GM12891 (cell line): ENCODE results near the gene CDH23.

ENCODE experiments used
- DNase-seq: peaks from one replicate; pipeline ENCODE4 v3.0.0; 2011; ENCODE audit warnings: low spot score; ENCODE audit not compliant: insufficient read length
- FAIRE-seq: peaks from 2 replicates; lab custom pipeline; 2011; peaks lifted over from hg19 to GRCh38; lab: Jason Lieb, UNC
- PAX5 ChIP-seq: IDR thresholded peaks from 2 replicates; pipeline ENCODE4 v1.6.1; 2011; ENCODE audit warnings: low read length, moderate library complexity, mild to moderate bottlenecking; ENCODE audit not compliant: insufficient read depth, severe bottlenecking
- POLR2A ChIP-seq: IDR thresholded peaks from 2 replicates; pipeline ENCODE4 v1.6.1; 2011; ENCODE audit warnings: low read depth, low read length, control low read depth
- POLR2AphosphoS5 ChIP-seq: IDR thresholded peaks from 2 replicates; pipeline ENCODE4 v1.6.1; 2011; ENCODE audit warnings: low read depth, low read length, control low read depth
- POU2F2 ChIP-seq: IDR thresholded peaks from 2 replicates; pipeline ENCODE4 v1.6.1; 2011; ENCODE audit warnings: low read depth, mild to moderate bottlenecking, control low read depth, low read length, moderate library complexity
- SPI1 ChIP-seq: IDR thresholded peaks from 2 replicates; pipeline ENCODE4 v1.6.1; 2011; ENCODE audit warnings: low read depth, low read length, control low read depth
- TAF1 ChIP-seq: IDR thresholded peaks from 2 replicates; pipeline ENCODE4 v1.6.1; 2011; ENCODE audit warnings: low read depth, low read length, control low read depth

CDH23 gene

DNA sequence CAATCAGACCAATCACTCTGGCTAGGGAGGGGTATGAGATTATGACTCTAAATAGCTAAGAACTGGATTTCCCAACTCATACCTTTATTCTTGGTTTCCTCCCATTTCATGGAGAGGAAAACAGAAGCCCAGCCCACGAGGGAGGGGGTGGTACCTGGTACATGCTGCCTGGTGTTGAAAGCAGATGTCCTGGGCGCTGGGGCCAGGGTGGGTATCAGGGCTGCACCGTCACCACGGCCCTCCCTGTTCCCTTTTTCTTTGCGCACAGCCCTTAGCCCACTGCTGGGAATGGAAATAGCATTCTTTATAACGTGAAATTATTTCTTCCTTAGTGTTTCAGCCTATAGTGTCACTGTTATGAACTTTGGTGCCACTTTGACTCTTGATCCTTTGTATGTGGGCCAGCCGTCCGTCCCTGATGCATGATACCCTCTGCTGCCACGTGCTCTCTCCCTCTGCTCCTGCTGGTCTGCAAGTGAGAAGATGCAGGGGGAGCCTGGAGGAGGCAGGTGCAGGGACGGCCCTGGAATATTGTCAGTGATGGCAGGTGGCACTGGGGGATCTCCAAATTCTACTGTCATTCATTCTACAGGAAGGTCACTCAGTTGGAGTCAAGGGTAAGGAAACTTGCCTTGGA, 158.5 kb downstream of the CDH23 start:
- no peak for TF ChIP-seq POU2F2
- TF ChIP-seq SPI1: no peak
- no peak for TF ChIP-seq POLR2AphosphoS5
- TF ChIP-seq POLR2A: no peak
- no peak for TF ChIP-seq TAF1
- no peak for TF ChIP-seq PAX5
- no peak for FAIRE-seq
- no peak for DNase-seq

DNA sequence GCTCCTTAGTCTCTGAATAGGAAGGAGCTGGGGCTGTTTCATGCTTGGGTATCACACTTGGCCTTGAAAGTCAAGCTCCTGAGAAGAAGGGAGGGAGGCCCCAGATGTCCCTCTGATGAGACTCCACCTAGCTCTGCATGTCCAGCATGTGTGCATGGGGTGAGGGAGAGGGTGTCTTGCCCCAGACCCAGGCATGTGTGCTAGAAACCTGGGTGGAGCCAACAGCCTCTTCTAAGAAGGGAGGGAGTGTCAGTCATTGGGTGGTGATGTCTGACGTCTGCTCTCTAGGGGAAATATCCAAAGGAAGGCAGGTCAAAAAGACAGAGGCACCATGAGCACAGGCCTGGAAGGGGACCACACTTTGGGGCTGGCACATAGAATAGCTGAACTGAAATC, 159.0 kb downstream of the CDH23 start:
- FAIRE-seq (no peak), DNase-seq (no peak)
- TF ChIP-seq PAX5: no peak
- no peak for TF ChIP-seq POLR2A
- no peak for TF ChIP-seq SPI1
- no peak for TF ChIP-seq TAF1
- no peak for TF ChIP-seq POLR2AphosphoS5
- no peak for TF ChIP-seq POU2F2

DNA sequence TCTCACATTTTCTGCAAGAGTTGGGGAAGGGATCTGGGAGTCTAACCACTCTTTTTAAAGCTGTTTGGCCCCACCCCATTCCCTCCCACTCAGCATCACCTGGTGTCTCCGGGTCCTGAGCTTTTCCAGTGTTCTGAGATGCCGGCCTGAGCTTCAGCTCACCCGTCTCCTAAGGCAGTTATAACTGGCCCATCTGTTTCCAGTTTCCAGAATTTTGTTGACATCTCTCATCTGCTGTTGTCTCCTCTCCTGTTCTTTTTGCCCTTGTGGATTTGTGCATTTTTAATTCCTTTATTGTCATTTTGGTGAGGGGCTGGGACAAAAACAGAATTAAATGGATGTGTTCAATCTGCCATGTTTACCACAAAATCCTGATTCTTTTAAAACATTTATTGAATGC, 162.3 kb downstream of the CDH23 start:
- TF ChIP-seq POLR2A: no peak
- TF ChIP-seq POLR2AphosphoS5: no peak
- no peak for TF ChIP-seq POU2F2
- TF ChIP-seq PAX5: no peak
- TF ChIP-seq TAF1: no peak
- TF ChIP-seq SPI1: no peak
- DNase-seq (no peak), FAIRE-seq (no peak)

DNA sequence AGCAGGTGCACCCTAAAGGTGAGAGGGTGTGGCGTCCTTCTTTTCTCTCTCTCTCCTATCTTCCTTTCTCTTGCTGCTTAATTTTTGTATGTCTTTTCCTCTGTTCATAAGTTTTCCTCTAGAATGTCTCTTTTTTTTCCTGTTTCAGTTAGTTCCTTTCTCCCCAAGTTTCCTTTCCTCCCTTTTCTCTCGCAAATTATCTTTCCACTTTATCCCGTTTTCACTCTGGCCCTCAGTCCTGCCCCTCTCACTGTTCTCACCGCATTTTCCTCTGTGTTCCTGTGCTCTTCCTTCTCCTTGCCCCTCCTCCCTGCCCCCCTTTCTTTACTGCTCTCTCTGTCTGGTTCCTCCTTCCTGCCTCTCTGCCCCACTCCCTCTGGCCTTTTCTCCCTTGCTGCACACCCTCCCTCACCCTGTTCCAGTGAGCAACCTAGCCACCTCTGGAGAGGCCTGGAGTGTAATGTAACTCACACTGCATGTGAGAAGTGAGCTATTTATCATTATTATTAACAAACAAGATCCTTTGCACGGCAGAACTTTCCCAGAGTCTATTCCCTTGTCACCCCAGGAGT, 164.4 kb downstream of the CDH23 start:
- DNase-seq (no peak), FAIRE-seq (no peak)
- TF ChIP-seq POLR2AphosphoS5: no peak
- no peak for TF ChIP-seq PAX5
- no peak for TF ChIP-seq TAF1
- TF ChIP-seq POLR2A: no peak
- no peak for TF ChIP-seq SPI1
- no peak for TF ChIP-seq POU2F2

DNA sequence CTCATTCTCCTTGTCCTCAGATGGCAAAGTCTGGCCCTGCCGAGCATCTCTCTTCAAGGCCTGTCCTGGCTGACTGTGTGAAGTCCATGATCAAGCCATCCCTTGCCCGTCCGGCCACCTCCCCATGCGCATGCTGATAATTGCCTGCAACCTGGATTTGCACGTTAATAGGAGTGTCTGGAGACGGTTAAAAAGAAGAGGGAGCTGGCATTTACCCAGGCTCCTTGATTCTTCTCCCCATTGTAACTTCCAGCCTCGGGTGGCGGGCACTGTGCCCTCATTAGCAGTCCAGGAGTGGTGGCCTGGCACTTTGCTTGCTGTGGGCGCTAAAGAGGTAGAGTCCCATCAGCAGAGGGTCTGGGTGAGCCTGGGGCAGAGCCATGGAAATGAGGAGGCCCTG, 165.5 kb downstream of the CDH23 start:
- FAIRE-seq (no peak), DNase-seq (no peak)
- TF ChIP-seq PAX5: no peak
- TF ChIP-seq POLR2AphosphoS5: no peak
- no peak for TF ChIP-seq POLR2A
- no peak for TF ChIP-seq POU2F2
- no peak for TF ChIP-seq TAF1
- TF ChIP-seq SPI1: no peak

DNA sequence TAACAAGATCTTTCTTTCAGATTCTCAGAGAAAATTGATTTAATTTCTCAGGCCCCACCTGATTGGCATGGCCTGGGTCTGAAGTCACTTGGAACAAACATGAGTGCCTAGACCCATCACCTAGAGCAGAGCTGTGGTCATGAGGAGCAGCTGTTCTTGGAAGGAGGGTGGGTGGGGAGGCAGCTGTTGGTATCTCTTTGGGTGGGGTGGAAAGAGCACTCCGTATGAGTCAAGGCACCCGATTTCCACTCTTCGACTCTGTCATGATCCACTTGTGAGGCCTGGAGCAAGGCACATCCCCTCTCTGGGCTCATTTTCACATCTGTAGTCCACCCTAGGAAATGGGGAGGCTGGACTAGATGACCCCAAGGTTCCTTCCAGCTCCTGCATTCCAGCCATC, 166.2 kb downstream of the CDH23 start:
- DNase-seq: no peak
- FAIRE-seq: no peak
- no peak for TF ChIP-seq POLR2AphosphoS5
- TF ChIP-seq POLR2A: no peak
- no peak for TF ChIP-seq POU2F2
- TF ChIP-seq TAF1: no peak
- TF ChIP-seq PAX5: no peak

DNA sequence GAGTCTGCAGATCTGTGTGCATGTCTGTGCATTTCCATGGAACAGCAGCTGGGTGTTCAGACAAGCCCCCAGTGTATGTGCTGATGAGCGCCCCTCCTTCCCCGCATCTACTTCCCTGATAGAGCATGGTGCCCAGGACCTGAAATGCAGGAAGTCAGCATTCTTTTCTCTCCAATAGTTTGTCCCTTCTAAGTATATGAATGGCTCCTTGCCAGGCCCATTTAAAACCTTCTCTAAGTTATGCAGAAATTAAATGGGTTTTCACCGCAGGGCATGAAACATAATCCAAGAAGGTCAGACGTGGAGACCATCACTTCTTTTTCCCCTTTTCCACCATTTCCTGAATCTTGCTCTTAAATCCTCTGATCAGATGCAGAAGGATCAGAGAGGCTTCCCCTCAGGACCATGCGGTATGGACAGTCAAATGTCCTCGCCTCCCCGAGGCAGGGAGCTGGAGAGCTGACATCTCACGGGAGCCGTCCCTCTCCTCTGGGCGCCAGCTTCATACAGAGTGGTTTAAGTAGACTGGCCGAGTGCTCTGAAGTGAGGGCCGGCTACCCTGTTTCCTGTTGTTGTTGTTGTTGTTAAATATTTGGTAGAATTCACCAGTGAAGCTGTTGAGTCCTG, 167.6 kb downstream of the CDH23 start:
- FAIRE-seq (no peak), DNase-seq (no peak)
- TF ChIP-seq POLR2A (no peak), POU2F2 (no peak)

DNA sequence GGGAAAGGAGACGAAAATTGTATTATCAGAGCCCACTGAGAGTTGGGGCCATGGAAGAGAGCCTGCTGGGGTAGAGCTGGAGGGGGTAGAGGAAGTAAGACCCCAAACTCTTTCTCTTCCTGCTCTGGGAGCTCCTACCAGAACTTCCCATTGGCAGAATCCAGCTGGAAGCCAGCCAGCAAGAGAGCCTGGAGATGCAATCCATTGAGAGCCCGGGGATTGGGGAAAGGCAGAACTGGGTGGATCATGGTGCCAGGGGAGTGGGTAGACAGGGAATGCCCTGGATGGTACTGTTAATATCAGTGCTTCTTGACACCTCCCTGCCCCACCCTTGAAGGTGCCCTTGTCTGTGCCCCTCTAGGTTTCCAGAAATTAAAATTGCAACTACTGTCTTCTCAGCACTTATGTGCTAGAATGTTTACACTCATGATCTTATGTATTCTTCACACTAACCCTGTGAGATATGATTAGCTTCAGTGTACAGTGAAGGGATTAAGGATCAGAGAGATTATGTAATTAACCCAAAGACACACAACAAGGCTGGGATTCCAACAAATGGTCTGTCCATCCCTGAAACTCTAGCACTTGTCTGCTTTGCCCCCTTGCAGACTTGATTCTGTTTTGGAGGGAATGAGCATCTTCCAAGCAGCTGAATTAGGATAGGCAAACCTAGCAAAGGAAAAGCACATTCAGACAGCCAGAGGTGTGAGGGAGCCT, 168.7 kb downstream of the CDH23 start:
- FAIRE-seq (no peak), DNase-seq (no peak)
- TF ChIP-seq SPI1 (no peak), POLR2AphosphoS5 (no peak), POLR2A (no peak), PAX5 (no peak), POU2F2 (no peak), TAF1 (no peak)

DNA sequence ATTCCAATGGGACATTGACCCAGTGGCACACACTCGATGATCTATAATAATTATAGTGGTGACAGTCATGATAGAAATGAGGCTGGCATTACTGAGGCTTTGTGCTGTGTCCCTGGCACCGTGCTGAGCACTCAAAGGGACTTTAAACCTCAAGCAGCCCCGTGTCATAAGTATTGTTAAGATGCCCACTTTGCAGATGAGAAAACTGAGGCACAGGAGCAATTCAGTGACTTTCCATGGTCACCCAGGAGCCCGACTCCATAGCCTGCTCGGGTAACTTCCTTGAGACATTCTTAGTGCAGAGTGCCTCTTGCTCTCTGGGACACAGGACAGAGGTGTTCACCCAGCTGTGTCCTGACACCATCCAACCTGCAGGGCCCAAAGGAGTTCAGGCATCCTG, 170.3 kb downstream of the CDH23 start:
- FAIRE-seq (no peak), DNase-seq (no peak)
- TF ChIP-seq PAX5 (no peak), TAF1 (no peak), POU2F2 (no peak), POLR2AphosphoS5 (no peak), SPI1 (no peak), POLR2A (no peak)
